Cardiac muscle cell (in vitro differentiated cells and primary cell): Measurements from ENCODE around the gene UMAD1. TPM values are rescaled to one million over a fixed set of nuclear protein-coding genes. Genes with fewer than 3 reads are reported as not detected.
A peak's percentile ranks its signal among the peaks of the same experiment; 100 is the strongest.

ENCODE experiments used
- DNase-seq, 2 donors: peaks; one replicate each; pipeline versions ENCODE4 v3.0.0 to v3.0.0-alpha.2; 2010 to 2017; ENCODE audit warnings: low read depth in 1 of 2, low spot score in 1 of 2
- H3K27ac ChIP-seq: fragments of 200-600 bp; sonication (generic); 2 replicates; pipeline ENCODE4 v1.5.1; 2016
- H3K27me3 ChIP-seq: fragments of 200-600 bp; sonication (generic); 2 replicates; pipeline ENCODE4 v1.6.0; 2016; ENCODE audit warnings: control low read depth
- H3K36me3 ChIP-seq: fragments of 200-600 bp; sonication (generic); 2 replicates; pipeline ENCODE4 v1.5.1; 2016; ENCODE audit warnings: control low read depth
- H3K4me1 ChIP-seq: fragments of 200-600 bp; sonication (generic); 2 replicates; pipeline ENCODE4 v1.8.1; 2017; ENCODE audit warnings: low read depth, mild to moderate bottlenecking, mixed run types
- H3K4me3 ChIP-seq: fragments of 200-600 bp; sonication (generic); 2 replicates; pipeline ENCODE4 v1.5.1; 2016; ENCODE audit warnings: mild to moderate bottlenecking
- H3K9me3 ChIP-seq: fragments of 200-600 bp; sonication (generic); 2 replicates; pipeline ENCODE4 v1.5.1; 2017; ENCODE audit warnings: low read depth, mild to moderate bottlenecking, control low read depth
- polyA plus RNA-seq: library from polyadenylated mRNA; unstranded; fragments of >200 nt; fragmentation: Nextera tagmentation; extraction: Ambion mirVana; gene quantifications from 2 replicates; pipeline ENCODE4 v1.2.1, GENCODE V29; 2016
- total RNA-seq: library from RNA; depleted of rRNA; stranded (reverse); fragments of >200 nt; gene quantifications from 2 replicates; pipeline ENCODE4 v1.2.3, GENCODE V29; 2016
- TF ChIP-seq, protein P1 (sequence below): IDR thresholded peaks from 2 replicates; pipeline ENCODE4 v1.5.1; 2012; ENCODE audit warnings: low read depth, mild to moderate bottlenecking, low read length

The UMAD1 gene
- total and polyA plus RNA-seq, 2 experiments from 2014 or later: 8.2 to 12.9 TPM

- H3K9me3 ChIP-seq: no peaks in the 10 kb centered on the region
- DNase-seq: no peak
- no peaks in the 10 kb centered on the region for H3K27me3 ChIP-seq
- H3K27ac ChIP-seq: no peak overlapping the region
- TF ChIP-seq, protein P1, sequence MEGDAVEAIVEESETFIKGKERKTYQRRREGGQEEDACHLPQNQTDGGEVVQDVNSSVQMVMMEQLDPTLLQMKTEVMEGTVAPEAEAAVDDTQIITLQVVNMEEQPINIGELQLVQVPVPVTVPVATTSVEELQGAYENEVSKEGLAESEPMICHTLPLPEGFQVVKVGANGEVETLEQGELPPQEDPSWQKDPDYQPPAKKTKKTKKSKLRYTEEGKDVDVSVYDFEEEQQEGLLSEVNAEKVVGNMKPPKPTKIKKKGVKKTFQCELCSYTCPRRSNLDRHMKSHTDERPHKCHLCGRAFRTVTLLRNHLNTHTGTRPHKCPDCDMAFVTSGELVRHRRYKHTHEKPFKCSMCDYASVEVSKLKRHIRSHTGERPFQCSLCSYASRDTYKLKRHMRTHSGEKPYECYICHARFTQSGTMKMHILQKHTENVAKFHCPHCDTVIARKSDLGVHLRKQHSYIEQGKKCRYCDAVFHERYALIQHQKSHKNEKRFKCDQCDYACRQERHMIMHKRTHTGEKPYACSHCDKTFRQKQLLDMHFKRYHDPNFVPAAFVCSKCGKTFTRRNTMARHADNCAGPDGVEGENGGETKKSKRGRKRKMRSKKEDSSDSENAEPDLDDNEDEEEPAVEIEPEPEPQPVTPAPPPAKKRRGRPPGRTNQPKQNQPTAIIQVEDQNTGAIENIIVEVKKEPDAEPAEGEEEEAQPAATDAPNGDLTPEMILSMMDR: no peak
- H3K4me1 ChIP-seq: no peaks in the 10 kb centered on the region
- no peak overlapping the region for H3K4me3 ChIP-seq
- no peaks in the 10 kb centered on the region for H3K36me3 ChIP-seq
Observed at GRCh38 chr7:7876419-7876818, 235.9 kb downstream of the UMAD1 start.

DNA sequence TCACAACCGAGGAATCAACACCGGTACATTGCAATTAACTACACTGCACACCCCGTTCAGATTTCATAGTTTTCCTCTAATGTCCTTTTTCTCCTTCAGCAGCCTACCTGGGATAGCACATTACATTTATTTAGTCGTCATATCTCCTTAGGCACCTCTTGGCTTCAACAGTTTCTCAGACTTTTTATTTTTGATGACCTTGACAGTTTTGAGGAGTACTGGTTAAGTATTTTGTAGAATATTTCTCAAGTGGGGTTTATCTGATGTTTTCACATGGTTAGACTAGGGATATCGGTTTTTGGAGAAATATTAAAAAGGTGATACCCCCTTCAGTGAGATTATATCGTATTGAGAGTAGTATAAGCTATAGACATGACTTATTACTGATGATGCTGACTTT, 241.0 kb downstream of the UMAD1 start:
- no peaks in the 10 kb centered on the region for H3K36me3 ChIP-seq
- no peak overlapping the region for H3K27ac ChIP-seq

GRCh38 chr7:7882888-7883287, 242.3 kb downstream of the UMAD1 start:
- Histone ChIP-seq H3K9me3 (no peaks in the 10 kb centered on the region), H3K4me1 (no peaks in the 10 kb centered on the region), H3K4me3 (no peak overlapping the region), H3K27ac (no peak overlapping the region), H3K36me3 (no peaks in the 10 kb centered on the region), H3K27me3 (no peaks in the 10 kb centered on the region)
- TF ChIP-seq, protein P1: no peak
- no peak for DNase-seq

More for the DNA sequence above, 241.0 kb downstream of the UMAD1 start:
- Histone ChIP-seq H3K9me3 (no peaks in the 10 kb centered on the region), H3K4me1 (no peaks in the 10 kb centered on the region), H3K4me3 (no peak overlapping the region), H3K27me3 (no peaks in the 10 kb centered on the region)
- DNase-seq: no peak
- TF ChIP-seq, protein P1: no peak

- no peaks in the 10 kb centered on the region for H3K36me3 ChIP-seq
- no peaks in the 10 kb centered on the region for H3K9me3 ChIP-seq
- no peaks in the 10 kb centered on the region for H3K4me1 ChIP-seq
- no peak overlapping the region for H3K27ac ChIP-seq
- DNase-seq: no peak
- no peak overlapping the region for H3K4me3 ChIP-seq
- H3K27me3 ChIP-seq: no peaks in the 10 kb centered on the region
- TF ChIP-seq, protein P1: no peak
Observed at GRCh38 chr7:7883394-7883793, 242.8 kb downstream of the UMAD1 start.

DNA sequence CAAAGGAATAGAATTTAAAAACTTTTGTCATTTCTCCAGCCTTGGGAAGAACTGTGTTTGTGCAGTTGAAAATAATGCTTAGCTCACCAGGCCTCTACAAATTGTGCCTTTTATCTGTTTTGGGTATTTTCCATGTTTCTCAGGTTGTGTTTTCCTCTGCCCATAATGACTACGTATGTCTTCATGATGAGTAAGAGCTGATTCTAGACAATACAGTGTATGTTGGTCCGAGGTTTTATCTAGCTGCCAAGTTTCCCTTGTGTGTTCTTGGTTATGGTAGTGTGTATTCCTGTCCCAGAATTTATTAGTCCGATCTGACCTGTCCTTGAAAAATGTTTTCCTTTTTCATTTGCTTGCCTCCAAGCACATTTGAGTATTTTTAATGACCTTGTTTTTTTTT, 244.3 kb downstream of the UMAD1 start:
- H3K27ac ChIP-seq: no peak overlapping the region
- H3K4me1 ChIP-seq: no peaks in the 10 kb centered on the region

More for the DNA sequence above, 244.3 kb downstream of the UMAD1 start:
- Histone ChIP-seq H3K9me3 (no peaks in the 10 kb centered on the region), H3K4me3 (no peak overlapping the region), H3K27me3 (no peaks in the 10 kb centered on the region), H3K36me3 (no peaks in the 10 kb centered on the region)
- TF ChIP-seq, protein P1: no peak
- DNase-seq: peak in 1 of 2 donors; percentile 7
